Panc1 (cell line): Measurements from ENCODE around the gene MSH2. TPM values are rescaled to one million over a fixed set of nuclear protein-coding genes. Genes with fewer than 3 reads are reported as not detected.
"Not testable (repeated sequence)": the region's sequence is repeated elsewhere in the genome, so short reads cannot be mapped to it uniquely, and the experiment has no call there.

Source experiments
- ATAC-seq: fragments of 200-7000 bp; cut with Tn5 transposase; 2 replicates; pipeline ENCODE4 v1.9.1; 2020; ENCODE audit warnings: mild to moderate bottlenecking, moderate library complexity
- BruUV-seq: library from RNA; stranded (reverse); fragments of 400-500 nt; replicated peaks from 2 replicates; lab custom pipeline; 2021; lab: Mats Ljungman, UMichigan
- CTCF ChIA-PET: fragments of 300-600 bp; sonication (Branson Sonifier 250); formaldehyde crosslinking; loops from one replicate; lab custom pipeline; 2022; ENCODE audit warnings: antibody characterized with exemption; lab: Charles Lee
- POLR2A ChIA-PET: fragments of 300-600 bp; sonication (Branson Sonifier 250); formaldehyde crosslinking; loops from one replicate; lab custom pipeline; 2022; ENCODE audit warnings: antibody characterized with exemption; lab: Charles Lee
- DNase-seq: peaks from one replicate; pipeline ENCODE4 v3.0.0-alpha.2; 2010; ENCODE audit warnings: low read depth, low spot score
- H3K27ac ChIP-seq: 2 replicates; pipeline ENCODE4 v1.5.1; 2011; ENCODE audit warnings: mild to moderate bottlenecking, low read length, inconsistent platforms
- H3K27me3 ChIP-seq: fragments of 200-500 bp; sonication (Bioruptor generic); 2 replicates; pipeline ENCODE4 v1.6.0; 2014; ENCODE audit warnings: low read length, inconsistent platforms; ENCODE audit not compliant: control insufficient read depth, insufficient read depth
- H3K36me3 ChIP-seq: fragments of 200-500 bp; sonication (Bioruptor generic); 2 replicates; pipeline ENCODE4 v1.5.1; 2014; ENCODE audit warnings: inconsistent platforms, mild to moderate bottlenecking, low read length, moderate library complexity; ENCODE audit not compliant: control insufficient read depth, insufficient read depth
- H3K4me1 ChIP-seq: 2 replicates; pipeline ENCODE4 v1.5.1; 2011; ENCODE audit warnings: inconsistent platforms, mild to moderate bottlenecking, low read length, moderate library complexity; ENCODE audit not compliant: control insufficient read depth, insufficient read depth
- H3K4me3 ChIP-seq, 2 experiments: 2 replicates each; pipeline ENCODE4 v1.5.1; 2011 to 2012; ENCODE audit warnings: low read depth in 2 of 2, low read length in 2 of 2, mild to moderate bottlenecking in 2 of 2, inconsistent platforms in 1 of 2, moderate library complexity in 1 of 2
- H3K9me3 ChIP-seq: fragments of 200-500 bp; sonication (Bioruptor generic); 2 replicates; pipeline ENCODE4 v1.5.1; 2014; ENCODE audit warnings: low read depth, mild to moderate bottlenecking, inconsistent platforms, low read length, moderate library complexity; ENCODE audit not compliant: control insufficient read depth, insufficient read depth
- POLR2AphosphoS5 ChIP-seq: IDR thresholded peaks from 2 replicates; pipeline ENCODE4 v1.6.1; 2012; ENCODE audit warnings: mild to moderate bottlenecking, low read depth, low read length, moderate library complexity
- REST ChIP-seq, 2 experiments: IDR thresholded peaks; 2 replicates each; pipeline ENCODE4 v1.6.1; 2011 to 2012; ENCODE audit warnings: low read depth in 2 of 2, control low read depth in 1 of 2, low read length in 1 of 2, mild to moderate bottlenecking in 1 of 2, moderate library complexity in 1 of 2; ENCODE audit not compliant: insufficient read depth in 1 of 2
- SIN3A ChIP-seq: IDR thresholded peaks from 2 replicates; pipeline ENCODE4 v1.6.1; 2012; ENCODE audit warnings: low read depth, mild to moderate bottlenecking, low read length, moderate library complexity, borderline replicate concordance; ENCODE audit not compliant: insufficient read depth
- TCF7L2 ChIP-seq: IDR thresholded peaks from 2 replicates; pipeline ENCODE4 v1.6.1; 2011; ENCODE audit warnings: mild to moderate bottlenecking, low read depth, low read length, inconsistent platforms
- in situ Hi-C: cut with HindIII; loops from 2 replicates; pipeline ENCODE4 v1.10.0; 2016; ENCODE audit warnings: low sequenced_read_pairs, low pct_unique_long_range_greater_than_20kb
- intact Hi-C: fragments of 100-400 bp; cut with micrococcal nuclease; formaldehyde crosslinking; loops from one replicate; pipeline ENCODE4 v1.10.0; 2022; ENCODE audit not compliant: unreplicated experiment
- total RNA-seq: library from RNA; stranded (reverse); gene quantifications from one replicate; pipeline ENCODE4 v1.2.1, GENCODE V29; 2021; ENCODE audit not compliant: unreplicated experiment
- TF ChIP-seq, protein P1 (sequence below): fragments of 450-650 bp; IDR thresholded peaks from 2 replicates; pipeline ENCODE4 v1.5.1; 2017; ENCODE audit warnings: mild to moderate bottlenecking

MSH2 gene
- total RNA-seq, 1 experiment from 2014 or later, result 72.2 TPM

DNA sequence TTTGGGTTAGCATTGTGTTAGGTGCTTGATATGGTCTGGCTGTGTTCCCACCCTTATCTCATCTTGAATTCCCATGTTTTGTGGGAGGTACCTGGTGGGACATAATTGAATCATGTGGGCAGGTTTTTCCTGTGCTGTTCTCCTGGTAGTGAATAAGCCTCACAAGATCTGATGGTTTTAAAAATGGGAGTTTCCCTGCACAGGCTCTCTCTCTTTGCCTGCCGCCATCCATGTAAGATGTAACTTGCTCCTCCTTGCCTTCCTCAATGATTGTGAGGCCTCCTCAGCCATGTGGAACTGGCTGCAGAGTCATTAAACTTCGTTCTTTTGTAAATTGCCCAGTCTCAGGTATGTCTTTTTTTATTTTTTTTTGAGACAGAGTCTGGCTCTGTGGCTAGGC, 2.8 kb downstream of the MSH2 start:
- DNase-seq (no peak), ATAC-seq (no peak)
- H3K4me3 ChIP-seq, result no peak overlapping the region
- ChIA-PET POLR2A (no interaction called here), CTCF (interaction anchor here (0.6 kb wide), 1 partner anchor 9 kb away, joined by 4 read pairs; no protein-coding TSS in a partner anchor)
- H3K27me3 ChIP-seq, result no peaks in the 10 kb centered on the region
- no peak overlapping the region for H3K27ac ChIP-seq
- TF ChIP-seq POLR2AphosphoS5 (no peak), TCF7L2 (no peak), SIN3A (no peak), REST (IDR thresholded peaks at IDR 0.05; ENCODE audit: insufficient read depth in 1 of 2, low read depth in 2 of 2, low read length in 1 of 2) (no peak)
- TF ChIP-seq, protein P1, sequence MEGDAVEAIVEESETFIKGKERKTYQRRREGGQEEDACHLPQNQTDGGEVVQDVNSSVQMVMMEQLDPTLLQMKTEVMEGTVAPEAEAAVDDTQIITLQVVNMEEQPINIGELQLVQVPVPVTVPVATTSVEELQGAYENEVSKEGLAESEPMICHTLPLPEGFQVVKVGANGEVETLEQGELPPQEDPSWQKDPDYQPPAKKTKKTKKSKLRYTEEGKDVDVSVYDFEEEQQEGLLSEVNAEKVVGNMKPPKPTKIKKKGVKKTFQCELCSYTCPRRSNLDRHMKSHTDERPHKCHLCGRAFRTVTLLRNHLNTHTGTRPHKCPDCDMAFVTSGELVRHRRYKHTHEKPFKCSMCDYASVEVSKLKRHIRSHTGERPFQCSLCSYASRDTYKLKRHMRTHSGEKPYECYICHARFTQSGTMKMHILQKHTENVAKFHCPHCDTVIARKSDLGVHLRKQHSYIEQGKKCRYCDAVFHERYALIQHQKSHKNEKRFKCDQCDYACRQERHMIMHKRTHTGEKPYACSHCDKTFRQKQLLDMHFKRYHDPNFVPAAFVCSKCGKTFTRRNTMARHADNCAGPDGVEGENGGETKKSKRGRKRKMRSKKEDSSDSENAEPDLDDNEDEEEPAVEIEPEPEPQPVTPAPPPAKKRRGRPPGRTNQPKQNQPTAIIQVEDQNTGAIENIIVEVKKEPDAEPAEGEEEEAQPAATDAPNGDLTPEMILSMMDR, result no peak
- H3K4me1 ChIP-seq, result no peaks in the 10 kb centered on the region; the same call in 1 of the 2 replicates
- in situ Hi-C loops, result no loop called here
- H3K9me3 ChIP-seq, result no peaks in the 10 kb centered on the region
- no TSS peak for BruUV-seq
- H3K36me3 ChIP-seq, result no peaks in the 10 kb centered on the region; the same call in 1 of the 2 replicates
- intact Hi-C loops, result no loop called here

DNA sequence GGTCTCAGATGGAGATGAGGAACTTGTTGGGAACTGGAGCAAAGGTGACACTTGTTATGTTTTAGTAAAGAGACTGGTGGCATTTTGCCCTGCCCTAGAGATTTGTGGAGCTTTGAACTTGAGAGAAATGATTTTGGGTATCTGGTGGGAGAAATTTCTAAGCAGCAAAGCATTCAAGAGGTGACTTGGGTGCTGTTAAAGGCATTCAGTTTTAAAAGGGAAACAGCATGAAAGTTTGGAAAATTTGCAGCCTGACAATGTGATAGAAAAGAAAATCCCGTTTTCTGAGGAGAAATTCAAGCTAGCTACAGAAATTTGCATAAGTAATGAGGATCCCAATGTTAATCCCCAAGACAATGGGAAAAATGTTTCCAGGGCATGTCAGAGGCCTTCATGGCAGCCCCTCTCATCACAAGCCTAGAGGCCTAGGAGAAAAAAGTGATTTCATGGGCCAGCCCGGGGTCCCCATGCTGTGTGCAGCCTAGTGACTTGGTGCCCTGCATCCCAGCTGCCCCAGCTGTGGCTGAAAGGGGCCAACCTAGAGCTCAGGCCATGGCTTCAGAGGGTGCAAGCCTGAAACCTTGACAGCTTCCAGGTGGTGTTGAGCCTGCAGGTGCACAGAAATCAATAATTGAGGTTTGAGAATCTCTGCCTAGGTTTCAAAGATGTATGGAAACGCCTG, 3.8 kb downstream of the MSH2 start:
- ATAC-seq, POLR2A ChIA-PET, H3K4me3 ChIP-seq, H3K27me3 ChIP-seq, in situ Hi-C loops, DNase-seq, H3K36me3 ChIP-seq, H3K27ac ChIP-seq, H3K9me3 ChIP-seq, intact Hi-C loops, H3K4me1 ChIP-seq: not testable (repeated sequence)
- CTCF ChIA-PET, result interaction anchor here (0.6 kb wide), 1 partner anchor 44 kb away, joined by 3 read pairs; no protein-coding TSS in a partner anchor
- BruUV-seq, result TSS peak; percentile 63

DNA sequence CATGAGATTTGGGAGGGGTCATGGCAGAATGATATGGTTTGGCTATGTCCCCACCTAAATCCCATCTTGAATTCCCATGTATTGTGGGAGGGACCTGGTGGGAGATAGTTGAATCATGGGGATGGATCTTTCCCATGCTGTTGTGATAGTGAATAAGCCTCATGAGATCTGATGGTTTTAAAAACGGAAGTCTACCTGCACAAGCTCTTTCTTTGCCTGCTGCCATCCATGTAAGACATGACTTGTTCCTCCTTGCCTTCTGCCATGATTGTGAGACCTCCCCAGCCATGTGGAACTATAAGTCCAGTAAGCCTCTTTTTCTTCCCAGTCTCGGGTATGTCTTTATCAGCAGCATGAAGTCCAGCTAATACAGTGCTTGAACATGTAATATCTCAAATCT, 5.0 kb downstream of the MSH2 start:
- BruUV-seq, H3K4me3 ChIP-seq, H3K9me3 ChIP-seq, DNase-seq, intact Hi-C loops, H3K36me3 ChIP-seq, H3K4me1 ChIP-seq, in situ Hi-C loops, H3K27me3 ChIP-seq, ATAC-seq, H3K27ac ChIP-seq, POLR2A ChIA-PET: not testable (repeated sequence)
- CTCF ChIA-PET, result interaction anchor here (0.6 to 0.7 kb wide), 3 partner anchors 29 to 294 kb away, joined by 3 to 4 read pairs (median 4); no protein-coding TSS in a partner anchor
